ENCODE results near the gene KRTAP4-6. TPM values are rescaled to one million over a fixed set of nuclear protein-coding genes. Genes with fewer than 3 reads are reported as not detected.

Gene KRTAP4-6
- total and polyA plus RNA-seq, 10 donors = not detected

DNA sequence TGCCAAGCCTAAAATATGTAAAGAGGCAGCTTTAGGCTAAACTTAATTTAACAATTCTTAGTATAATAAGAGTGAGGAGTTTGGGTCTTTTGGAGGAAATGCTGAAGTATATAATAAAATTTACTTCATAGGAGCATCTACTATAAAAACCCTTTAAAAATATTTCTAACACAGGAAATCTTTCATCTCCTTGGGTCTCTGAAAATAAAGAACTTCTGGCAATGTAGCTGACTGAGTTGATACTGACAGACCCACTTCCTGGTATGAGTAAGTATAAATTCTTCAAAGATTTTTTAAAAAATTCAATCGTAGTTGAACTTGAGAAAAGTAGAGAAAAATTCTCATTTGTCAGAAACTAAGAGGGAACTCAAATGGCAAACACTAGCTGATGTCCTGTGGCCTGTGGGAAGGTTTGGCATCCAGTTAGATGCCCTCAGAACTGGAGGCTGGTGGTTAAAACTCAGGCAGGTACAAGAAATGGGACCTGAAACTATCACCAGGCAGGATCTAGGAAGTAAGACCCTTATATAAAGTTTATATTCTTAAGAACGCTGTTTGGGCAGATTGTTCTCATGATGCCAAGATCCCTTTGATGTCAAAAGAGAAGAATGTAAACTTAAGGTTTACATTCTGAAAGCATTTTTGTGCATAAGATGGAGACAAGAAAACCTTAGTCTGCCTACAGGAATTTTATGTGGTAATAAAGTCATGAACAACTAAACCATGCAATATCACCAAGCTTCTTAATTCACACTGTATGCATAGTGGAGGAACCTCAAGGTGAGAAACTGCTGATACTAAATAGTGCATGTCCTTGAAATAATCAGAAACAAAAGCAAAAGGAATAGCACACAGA, 6.2 kb downstream of the KRTAP4-6 start:
- no peak overlapping the region for H3K27ac ChIP-seq
- no peaks in the 10 kb centered on the region for H3K27me3 ChIP-seq (replicated peaks in 1 of 7)
- no peak overlapping the region for H3K4me3 ChIP-seq

DNA sequence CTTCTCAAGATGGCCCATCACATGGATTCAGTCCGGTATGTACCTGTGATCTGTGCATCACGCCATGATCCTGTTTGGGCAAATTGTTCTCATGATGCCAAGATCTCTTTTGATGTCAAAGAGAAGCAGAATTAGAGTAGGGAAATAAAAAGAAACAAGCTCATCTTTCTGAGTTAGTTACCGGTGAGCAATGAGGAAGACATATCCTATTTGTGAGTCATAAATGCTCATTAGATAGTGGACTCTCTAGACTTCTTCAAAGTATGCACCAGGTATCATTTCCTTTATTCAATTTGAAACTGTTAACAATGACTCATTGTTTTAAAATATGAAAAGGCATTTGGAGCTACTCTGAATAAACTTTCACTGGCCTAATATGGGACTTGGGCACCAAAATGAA, 8.4 kb downstream of the KRTAP4-6 start:
- H3K4me1 ChIP-seq = peaks cover 0 to 12% (median 0%) of the 10 kb centered on the region in 6 donors
- intact Hi-C loops (cut with DNase I; ENCODE audit: low total_unique reads) = no loop called here
- 71 to 89% (median 81%) methylated on average over 3 of the region's 3 CpGs for WGBS, 5 donors
- no peak overlapping the region for H3K27ac ChIP-seq
- no peak for DNase-seq
- no peak overlapping the region for H3K4me3 ChIP-seq
- TF ChIP-seq POLR2A (IDR thresholded peaks at IDR 0.05) (no peak), POLR2AphosphoS5 (IDR thresholded peaks at IDR 0.05) (no peak)
- TF ChIP-seq, protein P1, sequence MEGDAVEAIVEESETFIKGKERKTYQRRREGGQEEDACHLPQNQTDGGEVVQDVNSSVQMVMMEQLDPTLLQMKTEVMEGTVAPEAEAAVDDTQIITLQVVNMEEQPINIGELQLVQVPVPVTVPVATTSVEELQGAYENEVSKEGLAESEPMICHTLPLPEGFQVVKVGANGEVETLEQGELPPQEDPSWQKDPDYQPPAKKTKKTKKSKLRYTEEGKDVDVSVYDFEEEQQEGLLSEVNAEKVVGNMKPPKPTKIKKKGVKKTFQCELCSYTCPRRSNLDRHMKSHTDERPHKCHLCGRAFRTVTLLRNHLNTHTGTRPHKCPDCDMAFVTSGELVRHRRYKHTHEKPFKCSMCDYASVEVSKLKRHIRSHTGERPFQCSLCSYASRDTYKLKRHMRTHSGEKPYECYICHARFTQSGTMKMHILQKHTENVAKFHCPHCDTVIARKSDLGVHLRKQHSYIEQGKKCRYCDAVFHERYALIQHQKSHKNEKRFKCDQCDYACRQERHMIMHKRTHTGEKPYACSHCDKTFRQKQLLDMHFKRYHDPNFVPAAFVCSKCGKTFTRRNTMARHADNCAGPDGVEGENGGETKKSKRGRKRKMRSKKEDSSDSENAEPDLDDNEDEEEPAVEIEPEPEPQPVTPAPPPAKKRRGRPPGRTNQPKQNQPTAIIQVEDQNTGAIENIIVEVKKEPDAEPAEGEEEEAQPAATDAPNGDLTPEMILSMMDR (IDR thresholded peaks at IDR 0.05 in 8 of 11, conservative IDR thresholded peaks at IDR 0.05 in 3 of 11) = no peak
- no peaks in the 10 kb centered on the region for H3K36me3 ChIP-seq
- peaks cover 0 to 3% (median 0%) of the 10 kb centered on the region in 8 donors for H3K9me3 ChIP-seq
- H3K27me3 ChIP-seq (replicated peaks in 1 of 7) = no peaks in the 10 kb centered on the region

More for the DNA sequence above, 6.2 kb downstream of the KRTAP4-6 start:
- no peak for DNase-seq
- Histone ChIP-seq H3K9me3 (peaks cover 0 to 9% (median 0%) of the 10 kb centered on the region in 8 donors), H3K36me3 (no peaks in the 10 kb centered on the region), H3K4me1 (peaks cover 0 to 12% (median 0%) of the 10 kb centered on the region in 6 donors)
- 42 to 55% (median 46%) methylated on average over 2 of the region's 2 CpGs for WGBS, 5 donors
- TF ChIP-seq POLR2A (IDR thresholded peaks at IDR 0.05) (no peak), POLR2AphosphoS5 (IDR thresholded peaks at IDR 0.05) (no peak)
- TF ChIP-seq, protein P1 (IDR thresholded peaks at IDR 0.05 in 8 of 11, conservative IDR thresholded peaks at IDR 0.05 in 3 of 11) = no peak
- intact Hi-C loops (cut with DNase I; ENCODE audit: low total_unique reads) = no loop called here

DNA sequence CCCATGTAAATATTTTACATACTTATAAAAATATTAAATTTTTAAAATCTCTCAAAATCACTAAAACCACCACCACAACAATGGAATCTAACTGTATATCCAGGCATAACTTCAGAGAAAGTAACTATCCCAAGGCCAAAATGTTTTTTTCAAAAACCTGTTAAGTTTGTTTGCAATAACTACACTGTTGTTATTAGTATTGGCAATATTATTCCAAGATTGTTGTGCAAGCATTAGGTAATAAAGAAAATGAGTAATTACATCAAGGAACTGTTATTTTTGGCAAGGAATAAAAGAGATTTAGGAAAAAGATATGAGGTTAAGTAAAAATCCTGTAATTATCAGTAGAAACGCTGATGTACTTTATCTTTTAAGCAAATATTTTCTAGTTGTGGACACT, 13.0 kb downstream of the KRTAP4-6 start:
- Histone ChIP-seq H3K4me1 (peaks cover 3 to 32% (median 8%) of the 10 kb centered on the region in 6 donors), H3K27ac (no peak overlapping the region), H3K4me3 (no peak overlapping the region), H3K27me3 (replicated peaks in 1 of 7) (no peaks in the 10 kb centered on the region), H3K36me3 (no peaks in the 10 kb centered on the region), H3K9me3 (peaks cover 0 to under 1% (median 0%) of the 10 kb centered on the region in 8 donors)
- no peak for DNase-seq
- no peak for TF ChIP-seq POLR2A (IDR thresholded peaks at IDR 0.05)
- TF ChIP-seq, protein P1 (IDR thresholded peaks at IDR 0.05 in 8 of 11, conservative IDR thresholded peaks at IDR 0.05 in 3 of 11) = no peak
- no peak for TF ChIP-seq POLR2AphosphoS5 (IDR thresholded peaks at IDR 0.05)
- intact Hi-C loops (cut with DNase I; ENCODE audit: low total_unique reads) = no loop called here
- WGBS, 5 donors = 80 to 90% (median 88%) methylated on average over 1 of the region's 1 CpG

DNA sequence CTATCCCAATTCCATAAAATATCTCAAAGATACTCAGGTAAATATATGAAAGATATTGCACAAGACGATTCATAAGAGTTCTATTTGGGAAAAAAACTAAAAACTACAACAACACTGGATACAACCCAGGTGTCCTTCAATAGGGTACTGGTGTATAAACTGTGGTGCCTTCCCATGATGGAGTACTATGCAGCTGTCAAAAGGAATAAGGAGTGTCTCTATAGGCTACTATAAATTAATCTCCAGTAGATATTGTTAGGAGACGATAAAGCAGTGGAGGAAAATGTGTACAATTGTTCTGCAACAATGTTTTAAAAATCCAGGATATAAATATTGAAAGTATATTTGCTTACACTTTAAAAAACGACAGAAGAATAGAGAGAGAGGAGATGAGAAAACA, 13.9 kb downstream of the KRTAP4-6 start:
- Histone ChIP-seq H3K4me1 (peaks cover 3 to 32% (median 8%) of the 10 kb centered on the region in 6 donors), H3K9me3 (peaks cover 0 to 6% (median 0%) of the 10 kb centered on the region in 8 donors), H3K36me3 (no peaks in the 10 kb centered on the region), H3K4me3 (no peak overlapping the region), H3K27ac (no peak overlapping the region), H3K27me3 (replicated peaks in 1 of 7) (no peaks in the 10 kb centered on the region)
- intact Hi-C loops (cut with DNase I; ENCODE audit: low total_unique reads) = no loop called here
- 80 to 91% (median 89%) methylated on average over 3 of the region's 3 CpGs for WGBS, 5 donors
- no peak for DNase-seq
- TF ChIP-seq, protein P1 (IDR thresholded peaks at IDR 0.05 in 8 of 11, conservative IDR thresholded peaks at IDR 0.05 in 3 of 11) = no peak
- TF ChIP-seq POLR2AphosphoS5 (IDR thresholded peaks at IDR 0.05) (no peak), POLR2A (IDR thresholded peaks at IDR 0.05) (no peak)
